Upper lobe of left lung (tissue), 6 donors: Measurements from ENCODE around the gene ANKDD1B. TPM values are rescaled to one million over a fixed set of nuclear protein-coding genes. Genes with fewer than 3 reads are reported as not detected.

Source experiments
- ATAC-seq, 2 donors: fragments of 200-7000 bp; cut with Tn5 transposase; one replicate each; pipeline ENCODE4 v1.9.1; 2022; ENCODE audit warnings: mild to moderate bottlenecking in 2 of 2, moderate library complexity in 2 of 2; ENCODE audit not compliant: low FRiP score in 2 of 2
- DNase-seq, 2 donors: peaks; one replicate each; pipeline ENCODE4 v3.0.0-alpha.2; 2019 to 2020
- H3K27ac ChIP-seq, 4 donors: fragments of 200-600 bp; sonication (generic); one replicate each; pipeline ENCODE4 v1.5.1; 2016 to 2019
- H3K27me3 ChIP-seq, 4 donors: fragments of 200-600 bp; sonication (generic); one replicate each; pipeline ENCODE4 v1.5.1; 2017 to 2019
- H3K36me3 ChIP-seq, 4 donors: fragments of 200-600 bp; sonication (generic); one replicate each; pipeline ENCODE4 v1.5.1; 2016 to 2019
- H3K4me1 ChIP-seq, 4 donors: fragments of 200-600 bp; sonication (generic); one replicate each; pipeline ENCODE4 v1.5.1; 2018 to 2019
- H3K4me3 ChIP-seq, 4 donors: fragments of 200-600 bp; sonication (generic); one replicate each; pipeline ENCODE4 v1.5.1; 2017 to 2019; ENCODE audit warnings: mild to moderate bottlenecking in 2 of 4, moderate library complexity in 1 of 4
- H3K9me3 ChIP-seq, 4 donors: fragments of 200-600 bp; sonication (generic); one replicate each; pipeline ENCODE4 v1.5.1; 2018 to 2019
- CTCF ChIP-seq, 6 experiments: fragments of 450-650 bp in 4 of 6; fragments of 200-600 bp in 2 of 6; sonication (generic) in 2 of 6; IDR thresholded peaks; one replicate each; pipeline ENCODE4 v1.5.1; 2016 to 2019; ENCODE audit warnings: antibody characterized with exemption in 6 of 6
- EP300 ChIP-seq, 4 donors: sonication (generic); formaldehyde crosslinking; IDR thresholded peaks; one replicate each; pipeline ENCODE4 v1.5.1; 2017; ENCODE audit warnings: antibody characterized with exemption in 4 of 4, control low read depth in 2 of 4
- POLR2A ChIP-seq, 4 donors: fragments of 450-650 bp; IDR thresholded peaks; one replicate each; pipeline ENCODE4 v1.5.1; 2016 to 2017; ENCODE audit warnings: antibody characterized with exemption in 4 of 4, mild to moderate bottlenecking in 2 of 4
- POLR2AphosphoS5 ChIP-seq, 2 donors: sonication (generic); formaldehyde crosslinking; IDR thresholded peaks; one replicate each; pipeline ENCODE4 v1.5.1; 2017; ENCODE audit warnings: antibody characterized with exemption in 2 of 2
- WGBS, 2 donors: methylation state at CpG; one replicate each; pipeline ENCODE4 v1.1.5; 2017 to 2018; 5-methylcytosine and 5-hydroxymethylcytosine counted together
- total RNA-seq, 6 donors: library from RNA; depleted of rRNA in 4 of 6; stranded (reverse); fragments of >200 nt in 4 of 6; gene quantifications; one replicate each; pipeline versions ENCODE4 v1.1.0 to v1.2.1, GENCODE V29; 2016 to 2021
- donor health status: DM: no; HTN: no; CAD: no; lungs with moderate emphysema.
- donor health status: DM: no; HTN: yes; CAD: no; lungs with severe emphysema.

ANKDD1B gene
- total RNA-seq, 6 donors from 2014 or later, result 0.67 to 7.3 (median 4.4) TPM

- 75 to 84% methylated on average over 3 of the region's 3 CpGs for WGBS, 2 donors
- TF ChIP-seq POLR2AphosphoS5 (IDR thresholded peaks at IDR 0.05) (no peak), POLR2A (IDR thresholded peaks at IDR 0.05) (no peak), CTCF (IDR thresholded peaks at IDR 0.05) (no peak), EP300 (IDR thresholded peaks at IDR 0.05) (no peak)
- H3K4me1 ChIP-seq, result no peaks in the 10 kb centered on the region
Observed at GRCh38 chr5:75639535-75640311, 28.5 kb downstream of the ANKDD1B start.

GRCh38 chr5:75640395-75640794 lies 29.1 kb downstream of the ANKDD1B start:
- H3K27me3 ChIP-seq, result no peaks in the 10 kb centered on the region
- ATAC-seq (no peak), DNase-seq (no peak)
- H3K9me3 ChIP-seq, result no peaks in the 10 kb centered on the region
- TF ChIP-seq POLR2A (IDR thresholded peaks at IDR 0.05) (no peak), EP300 (IDR thresholded peaks at IDR 0.05) (no peak), POLR2AphosphoS5 (IDR thresholded peaks at IDR 0.05) (no peak), CTCF (IDR thresholded peaks at IDR 0.05) (no peak)
- no peaks in the 10 kb centered on the region for H3K4me1 ChIP-seq
- H3K27ac ChIP-seq, result no peak overlapping the region
- no peak overlapping the region for H3K4me3 ChIP-seq
- no peaks in the 10 kb centered on the region for H3K36me3 ChIP-seq

More at GRCh38 chr5:75639535-75640311, 28.5 kb downstream of the ANKDD1B start:
- Histone ChIP-seq H3K27ac (no peak overlapping the region), H3K36me3 (no peaks in the 10 kb centered on the region), H3K27me3 (no peaks in the 10 kb centered on the region), H3K4me3 (no peak overlapping the region), H3K9me3 (no peaks in the 10 kb centered on the region)
- ATAC-seq, result no peak
- DNase-seq, result no peak

- no peak overlapping the region for H3K4me3 ChIP-seq
- WGBS, 2 donors, result 64 to 68% methylated on average over 2 of the region's 2 CpGs
- ATAC-seq (no peak), DNase-seq (no peak)
- H3K36me3 ChIP-seq, result no peaks in the 10 kb centered on the region
- H3K27ac ChIP-seq, result no peak overlapping the region
- H3K27me3 ChIP-seq, result no peaks in the 10 kb centered on the region
- no peak for TF ChIP-seq POLR2AphosphoS5 (IDR thresholded peaks at IDR 0.05)
- TF ChIP-seq EP300 (IDR thresholded peaks at IDR 0.05), result no peak
- TF ChIP-seq POLR2A (IDR thresholded peaks at IDR 0.05), result no peak
- no peak for TF ChIP-seq CTCF (IDR thresholded peaks at IDR 0.05)
- H3K4me1 ChIP-seq, result no peaks in the 10 kb centered on the region
- no peaks in the 10 kb centered on the region for H3K9me3 ChIP-seq
Observed at GRCh38 chr5:75640826-75641225, 29.6 kb downstream of the ANKDD1B start.

DNA sequence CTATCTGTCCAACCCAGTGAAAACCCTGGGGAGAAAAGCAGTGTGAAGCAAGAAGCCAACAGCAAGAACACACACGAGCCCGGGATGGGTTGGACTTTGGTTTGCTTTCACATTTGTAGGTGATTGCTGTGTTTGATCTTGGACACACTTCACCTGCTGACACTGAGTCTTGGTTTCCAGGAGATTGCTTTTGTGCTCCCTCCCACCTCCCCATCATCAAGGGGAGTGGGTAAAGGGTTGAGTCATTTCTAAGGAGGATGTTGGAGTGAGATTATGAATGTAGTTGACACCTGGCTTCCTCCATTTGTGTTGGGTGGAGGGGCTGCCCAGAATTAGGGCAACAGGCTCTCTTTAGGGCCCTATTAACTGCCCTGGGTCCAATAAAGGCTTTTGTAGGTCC lies 37.5 kb downstream of the ANKDD1B start:
- H3K27me3 ChIP-seq, result no peaks in the 10 kb centered on the region
- no peak overlapping the region for H3K27ac ChIP-seq
- H3K4me1 ChIP-seq, result no peaks in the 10 kb centered on the region
- no peak for DNase-seq
- no peak overlapping the region for H3K4me3 ChIP-seq
- TF ChIP-seq CTCF (IDR thresholded peaks at IDR 0.05), result no peak
- TF ChIP-seq POLR2AphosphoS5 (IDR thresholded peaks at IDR 0.05), result no peak
- no peak for TF ChIP-seq EP300 (IDR thresholded peaks at IDR 0.05)
- TF ChIP-seq POLR2A (IDR thresholded peaks at IDR 0.05), result no peak
- no peaks in the 10 kb centered on the region for H3K9me3 ChIP-seq
- WGBS, 2 donors, result 75 to 85% methylated on average over 2 of the region's 2 CpGs
- no peak for ATAC-seq
- H3K36me3 ChIP-seq, result no peaks in the 10 kb centered on the region
